H9 (cell line): ENCODE measurements around the gene CRLF2. TPM values are rescaled to one million over a fixed set of nuclear protein-coding genes. Genes with fewer than 3 reads are reported as not detected.
"Not testable (repeated sequence)": the region's sequence is repeated elsewhere in the genome, so short reads cannot be mapped to it uniquely, and the experiment has no call there.

Source experiments
- DNase-seq: peaks from one replicate; pipeline ENCODE4 v3.0.0-alpha.2; 2017
- H2AFZ ChIP-seq: one replicate; pipeline ENCODE4 v1.6.1; 2013; ENCODE audit warnings: mild to moderate bottlenecking, low read length, control low read depth, moderate library complexity
- H2AK5ac ChIP-seq: 2 replicates; pipeline ENCODE4 v1.6.1; 2013; ENCODE audit warnings: low read length, control low read depth, mixed read lengths; ENCODE audit not compliant: insufficient read length
- H2BK120ac ChIP-seq: one replicate; pipeline ENCODE4 v1.6.1; 2013; ENCODE audit warnings: low read depth, mild to moderate bottlenecking, low read length, control low read depth, inconsistent platforms; ENCODE audit not compliant: poor library complexity, severe bottlenecking
- H2BK12ac ChIP-seq: 2 replicates; pipeline ENCODE4 v1.6.1; 2013; ENCODE audit warnings: low read length, control low read depth, mixed read lengths, low read depth; ENCODE audit not compliant: insufficient read length
- H2BK15ac ChIP-seq: 2 replicates; pipeline ENCODE4 v1.6.1; 2013; ENCODE audit warnings: low read depth, low read length, control low read depth
- H2BK20ac ChIP-seq: one replicate; pipeline ENCODE4 v1.6.1; 2013; ENCODE audit warnings: low read depth, mild to moderate bottlenecking, low read length, control low read depth, inconsistent platforms; ENCODE audit not compliant: poor library complexity, severe bottlenecking
- H2BK5ac ChIP-seq: 2 replicates; pipeline ENCODE4 v1.6.1; 2013; ENCODE audit warnings: low read length, control low read depth, mixed read lengths; ENCODE audit not compliant: insufficient read length
- H3K14ac ChIP-seq: 2 replicates; pipeline ENCODE4 v1.6.1; 2013; ENCODE audit warnings: low read length, control low read depth; ENCODE audit not compliant: insufficient read depth
- H3K18ac ChIP-seq: 2 replicates; pipeline ENCODE4 v1.6.1; 2013; ENCODE audit warnings: low read depth, mild to moderate bottlenecking, mixed read lengths, low read length, control low read depth; ENCODE audit not compliant: insufficient read length
- H3K23ac ChIP-seq: 2 replicates; pipeline ENCODE4 v1.6.1; 2013; ENCODE audit warnings: low read length, control low read depth, mixed read lengths, low read depth; ENCODE audit not compliant: insufficient read length
- H3K23me2 ChIP-seq: 2 replicates; pipeline ENCODE4 v1.6.1; 2013; ENCODE audit warnings: low read depth, mild to moderate bottlenecking, mixed read lengths, low read length, control low read depth; ENCODE audit not compliant: insufficient read length, poor library complexity, severe bottlenecking
- H3K27ac ChIP-seq: 2 replicates; pipeline ENCODE4 v1.5.1; 2013; ENCODE audit warnings: low read length, control low read depth, mixed read lengths, low read depth; ENCODE audit not compliant: insufficient read length
- H3K27me3 ChIP-seq: 2 replicates; pipeline ENCODE4 v1.6.1; 2013; ENCODE audit warnings: low read length, control low read depth, inconsistent platforms; ENCODE audit not compliant: insufficient read depth
- H3K4ac ChIP-seq: 2 replicates; pipeline ENCODE4 v1.6.1; 2013; ENCODE audit warnings: low read depth, mild to moderate bottlenecking, control low read depth, inconsistent platforms, low read length, moderate library complexity
- H3K4me1 ChIP-seq: 2 replicates; pipeline ENCODE4 v1.6.1; 2013; ENCODE audit warnings: low read length, control low read depth, inconsistent platforms; ENCODE audit not compliant: insufficient read depth
- H3K4me2 ChIP-seq: 2 replicates; pipeline ENCODE4 v1.6.1; 2013; ENCODE audit warnings: low read length, control low read depth, mixed read lengths; ENCODE audit not compliant: insufficient read length, insufficient read depth
- H3K56ac ChIP-seq: 2 replicates; pipeline ENCODE4 v1.6.1; 2013; ENCODE audit warnings: low read depth, mild to moderate bottlenecking, mixed read lengths, low read length, control low read depth; ENCODE audit not compliant: insufficient read length
- H3K79me1 ChIP-seq: 2 replicates; pipeline ENCODE4 v1.6.1; 2013; ENCODE audit warnings: low read depth, mild to moderate bottlenecking, moderate library complexity, low read length, control low read depth, inconsistent platforms; ENCODE audit not compliant: insufficient read depth, poor library complexity, severe bottlenecking
- H3K79me2 ChIP-seq: 2 replicates; pipeline ENCODE4 v1.6.1; 2013; ENCODE audit warnings: low read length, control low read depth, inconsistent platforms; ENCODE audit not compliant: insufficient read depth
- H3K9ac ChIP-seq: 2 replicates; pipeline ENCODE4 v1.6.1; 2013; ENCODE audit warnings: low read length, control low read depth, mixed read lengths; ENCODE audit not compliant: insufficient read length; ENCODE audit errors: extremely low read depth
- H3K9me3 ChIP-seq: one replicate; pipeline ENCODE4 v1.6.1; 2013; ENCODE audit warnings: low read depth, low read length, inconsistent platforms; ENCODE audit not compliant: control insufficient read depth
- H3T11ph ChIP-seq: one replicate; pipeline ENCODE4 v1.6.1; 2013; ENCODE audit warnings: mild to moderate bottlenecking, low read length, control low read depth, inconsistent platforms
- H4K20me1 ChIP-seq: one replicate; pipeline ENCODE4 v1.6.1; 2013; ENCODE audit not compliant: control insufficient read depth, insufficient read length, insufficient read depth
- H4K5ac ChIP-seq: 2 replicates; pipeline ENCODE4 v1.6.1; 2013; ENCODE audit warnings: low read depth, mild to moderate bottlenecking, mixed read lengths, low read length, control low read depth; ENCODE audit not compliant: insufficient read length
- H4K8ac ChIP-seq: replicated peaks from 2 replicates; pipeline ENCODE4 v1.6.1; 2013; ENCODE audit warnings: low read length, control low read depth, mixed read lengths, low read depth; ENCODE audit not compliant: insufficient read length
- H4K91ac ChIP-seq: 2 replicates; pipeline ENCODE4 v1.6.1; 2013; ENCODE audit warnings: low read depth, mild to moderate bottlenecking, moderate library complexity, mixed read lengths, low read length, control low read depth; ENCODE audit not compliant: insufficient read length
- H3K27ac Mint-ChIP-seq, 3 experiments: 2 replicates in 2 of 3; 3 replicates in 1 of 3; pipeline ENCODE4 v1.8.0; 2020 to 2021; ENCODE audit warnings: mixed read lengths in 3 of 3, mild to moderate bottlenecking in 1 of 3, moderate library complexity in 1 of 3
- H3K27me3 Mint-ChIP-seq: 2 replicates; pipeline ENCODE4 v1.8.0; 2021; ENCODE audit warnings: low read depth, mild to moderate bottlenecking, moderate library complexity, mixed read lengths
- H3K36me3 Mint-ChIP-seq, 3 experiments: 2 replicates in 2 of 3; 3 replicates in 1 of 3; pipeline ENCODE4 v1.8.0; 2020 to 2021; ENCODE audit warnings: low read depth in 3 of 3, mixed read lengths in 3 of 3; ENCODE audit not compliant: insufficient read depth in 1 of 3
- H3K4me1 Mint-ChIP-seq, 2 experiments: 2 replicates each; pipeline ENCODE4 v1.8.0; 2020; ENCODE audit warnings: mixed read lengths in 2 of 2
- H3K4me3 Mint-ChIP-seq, 2 experiments: 2 replicates in 1 of 2; 3 replicates in 1 of 2; pipeline ENCODE4 v1.8.0; 2020 to 2021; ENCODE audit warnings: mild to moderate bottlenecking in 2 of 2, mixed read lengths in 2 of 2, moderate library complexity in 1 of 2
- H3K9me3 Mint-ChIP-seq, 2 experiments: 2 replicates in 1 of 2; 3 replicates in 1 of 2; pipeline ENCODE4 v1.8.0; 2020; ENCODE audit warnings: mild to moderate bottlenecking in 2 of 2, mixed read lengths in 2 of 2, moderate library complexity in 1 of 2
- WGBS: extraction: QIAGEN DNeasy Blood & Tissue Kit; methylation state at CpG from one replicate; pipeline ENCODE4 v1.1.7; 2013; ENCODE audit warnings: missing lambda C conversion rate, low lambda C conversion rate, mixed read lengths; ENCODE audit not compliant: insufficient read length; ENCODE audit errors: extremely low coverage; 5-methylcytosine and 5-hydroxymethylcytosine counted together
- total RNA-seq: library from RNA; stranded (reverse); gene quantifications from 2 replicates; pipeline ENCODE4 v1.2.1, GENCODE V29; 2021
- TF ChIP-seq, protein P1 (sequence below): fragments of 200-600 bp; sonication (generic); conservative IDR thresholded peaks from 3 replicates; pipeline ENCODE4 v1.8.0; 2021; ENCODE audit warnings: antibody characterized with exemption, mild to moderate bottlenecking

CRLF2 gene
- total RNA-seq, 1 experiment from 2014 or later: not detected

- no peak overlapping the region for H3K23ac ChIP-seq
- Mint-ChIP-seq H3K36me3 (peaks cover 0 to 4% (median 0%) of the 10 kb centered on the region in 3 experiments; a peak in 3 of 7 replicates), H3K4me1 (peaks cover 45 to 53% of the 10 kb centered on the region in 2 experiments), H3K9me3 (peaks cover 11 to 17% of the 10 kb centered on the region in 2 experiments), H3K27ac (peak overlapping the region in 1 of 3 experiments; percentile 76; a peak in 2 of 7 replicates), H3K4me3 (peak overlapping the region; percentile 9 to 23; a peak in 2 of 5 replicates), H3K27me3 (peaks cover 32% of the 10 kb centered on the region)
- H3K27me3 ChIP-seq: no peaks in the 10 kb centered on the region; the same call in 1 of the 2 replicates
- H3K14ac ChIP-seq: no peak overlapping the region
- no peak overlapping the region for H3K9ac ChIP-seq
- no peaks in the 10 kb centered on the region for H3K23me2 ChIP-seq
- no CpG with 5 or more reads among the region's 13 CpGs for WGBS
- H2BK5ac ChIP-seq: no peak overlapping the region
- TF ChIP-seq, protein P1, sequence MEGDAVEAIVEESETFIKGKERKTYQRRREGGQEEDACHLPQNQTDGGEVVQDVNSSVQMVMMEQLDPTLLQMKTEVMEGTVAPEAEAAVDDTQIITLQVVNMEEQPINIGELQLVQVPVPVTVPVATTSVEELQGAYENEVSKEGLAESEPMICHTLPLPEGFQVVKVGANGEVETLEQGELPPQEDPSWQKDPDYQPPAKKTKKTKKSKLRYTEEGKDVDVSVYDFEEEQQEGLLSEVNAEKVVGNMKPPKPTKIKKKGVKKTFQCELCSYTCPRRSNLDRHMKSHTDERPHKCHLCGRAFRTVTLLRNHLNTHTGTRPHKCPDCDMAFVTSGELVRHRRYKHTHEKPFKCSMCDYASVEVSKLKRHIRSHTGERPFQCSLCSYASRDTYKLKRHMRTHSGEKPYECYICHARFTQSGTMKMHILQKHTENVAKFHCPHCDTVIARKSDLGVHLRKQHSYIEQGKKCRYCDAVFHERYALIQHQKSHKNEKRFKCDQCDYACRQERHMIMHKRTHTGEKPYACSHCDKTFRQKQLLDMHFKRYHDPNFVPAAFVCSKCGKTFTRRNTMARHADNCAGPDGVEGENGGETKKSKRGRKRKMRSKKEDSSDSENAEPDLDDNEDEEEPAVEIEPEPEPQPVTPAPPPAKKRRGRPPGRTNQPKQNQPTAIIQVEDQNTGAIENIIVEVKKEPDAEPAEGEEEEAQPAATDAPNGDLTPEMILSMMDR: no peak
- no peak overlapping the region for H4K91ac ChIP-seq
- H2AK5ac ChIP-seq: no peak overlapping the region
- no peak overlapping the region for H2BK12ac ChIP-seq
- H3T11ph ChIP-seq: no peak overlapping the region
- no peak overlapping the region for H3K4ac ChIP-seq
- H3K9me3 ChIP-seq: no peaks in the 10 kb centered on the region
- no peak overlapping the region for H2BK120ac ChIP-seq
- H3K79me1 ChIP-seq: no peaks in the 10 kb centered on the region
- H3K56ac ChIP-seq: no peak overlapping the region
- no peak overlapping the region for H3K18ac ChIP-seq
- no peak overlapping the region for H2BK15ac ChIP-seq
- H3K79me2 ChIP-seq: no peaks in the 10 kb centered on the region
- H2BK20ac ChIP-seq: no peak overlapping the region
- peak overlapping the region; percentile 8 for H3K4me2 ChIP-seq
- H3K27ac ChIP-seq: no peak overlapping the region
- H4K20me1 ChIP-seq: no peaks in the 10 kb centered on the region
- no peak overlapping the region for H2AFZ ChIP-seq
- no peak overlapping the region for H4K8ac ChIP-seq
- peaks cover 4% of the 10 kb centered on the region for H3K4me1 ChIP-seq
- no peak for DNase-seq
- no peak overlapping the region for H4K5ac ChIP-seq
Measured at GRCh38 chrX:1172496-1172895, 40.0 kb downstream of the CRLF2 start.

GRCh38 chrX:1171915-1172314, 40.5 kb downstream of the CRLF2 start:
- Mint-ChIP-seq H3K4me1 (peaks cover 49 to 53% of the 10 kb centered on the region in 2 experiments), H3K27ac (peak overlapping the region in 1 of 3 experiments; percentile 76; a peak in 1 of 7 replicates), H3K9me3 (peaks cover 11 to 17% of the 10 kb centered on the region in 2 experiments), H3K27me3 (peaks cover 32% of the 10 kb centered on the region)
- not testable (repeated sequence) for H3K4me1 ChIP-seq, H3K79me1 ChIP-seq, H2AFZ ChIP-seq, H2BK5ac ChIP-seq, H2AK5ac ChIP-seq, H3K18ac ChIP-seq, H3K27me3 ChIP-seq, H2BK12ac ChIP-seq, DNase-seq, H3K23me2 ChIP-seq, H3K4me2 ChIP-seq, H3K4me3 Mint-ChIP-seq, H3T11ph ChIP-seq, H4K20me1 ChIP-seq, H3K9ac ChIP-seq, H3K36me3 Mint-ChIP-seq, H4K8ac ChIP-seq, H3K23ac ChIP-seq, H4K91ac ChIP-seq, H4K5ac ChIP-seq, H2BK120ac ChIP-seq, H3K27ac ChIP-seq, H3K56ac ChIP-seq, H3K14ac ChIP-seq, H2BK15ac ChIP-seq, H2BK20ac ChIP-seq, H3K9me3 ChIP-seq, H3K4ac ChIP-seq, H3K79me2 ChIP-seq
- no CpG with 5 or more reads among the region's 13 CpGs for WGBS
